ENCODE data around the gene SYNE1.

The SYNE1 gene

DNA sequence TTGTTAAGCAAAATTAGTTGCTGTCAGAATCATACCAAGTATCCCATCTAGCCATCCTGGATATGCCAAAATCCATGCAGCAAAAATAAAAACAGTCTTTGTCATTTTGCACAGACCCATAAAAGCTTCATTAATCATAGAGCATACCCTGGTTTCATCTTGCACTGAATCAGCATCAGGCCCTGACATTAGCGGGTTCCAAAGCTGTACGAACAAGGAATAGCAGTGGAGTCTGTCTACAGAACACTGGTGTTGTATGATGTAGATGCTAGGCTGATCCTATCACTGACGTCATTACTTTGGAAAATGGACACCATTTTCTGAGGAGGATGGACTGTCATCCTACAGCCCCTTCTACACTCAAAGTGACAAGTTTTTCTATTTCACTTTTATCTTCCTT lies 514.1 kb downstream of the SYNE1 start:
- no peak for DNase-seq

DNA sequence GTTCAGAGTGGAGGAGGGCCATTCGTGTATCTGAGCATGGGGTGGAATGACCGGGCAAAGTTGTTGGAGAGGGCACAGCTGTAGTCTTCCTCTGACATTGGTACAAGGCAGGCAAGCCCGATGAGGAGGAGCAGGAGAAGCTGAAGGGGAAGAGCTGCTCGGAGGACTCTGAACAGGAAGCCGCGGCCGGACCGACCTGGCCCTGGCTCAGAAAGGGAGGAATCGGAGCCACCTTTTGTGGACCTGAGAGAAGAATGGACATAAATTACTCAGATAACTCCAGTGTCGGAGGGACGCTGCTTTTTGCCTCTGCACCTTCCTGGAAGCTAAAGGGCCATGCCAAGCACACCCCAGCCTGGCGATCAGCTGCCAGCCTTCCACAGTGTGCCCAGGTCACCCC lies 514.7 kb downstream of the SYNE1 start:
- no peak for DNase-seq

DNA sequence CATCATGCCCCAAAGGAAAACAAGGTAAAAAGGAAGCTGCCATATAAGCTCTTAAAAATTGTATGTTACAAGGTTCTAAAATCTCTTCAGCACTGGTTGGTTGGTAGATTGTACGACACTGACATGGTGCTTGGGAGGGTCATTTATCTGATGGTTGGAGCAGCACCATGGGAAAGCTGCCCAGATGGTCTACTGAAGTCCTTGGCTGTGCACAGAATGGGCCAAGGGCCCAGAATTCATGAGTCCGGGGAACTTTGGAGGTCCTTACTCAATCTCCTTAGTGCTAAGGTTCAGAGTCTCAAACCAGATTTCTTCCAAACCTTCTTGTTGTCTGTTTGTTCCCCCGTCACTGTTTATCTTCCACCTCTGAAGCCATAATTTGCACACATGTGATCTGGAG lies 515.3 kb downstream of the SYNE1 start:
- DNase-seq, result no peak

DNA sequence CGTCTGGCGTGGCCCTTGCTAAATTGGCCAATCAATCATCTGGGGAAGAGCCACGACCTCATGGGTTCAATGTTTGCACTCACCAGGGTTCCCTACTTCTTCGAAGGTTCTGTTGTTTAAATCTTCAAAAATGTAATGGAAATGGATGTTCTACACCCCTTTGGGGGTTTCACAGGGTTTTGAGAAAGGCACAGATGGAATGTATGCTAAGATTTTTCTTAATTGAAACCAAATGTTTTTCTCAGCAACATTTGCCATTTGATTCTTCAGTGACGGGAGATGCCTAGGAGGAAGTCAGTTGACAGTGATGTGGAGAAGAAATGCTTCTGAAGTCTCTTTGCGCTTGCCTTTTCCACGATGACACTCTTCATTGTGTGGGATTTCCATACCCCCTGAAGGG lies 517.3 kb downstream of the SYNE1 start:
- no peak for DNase-seq

DNA sequence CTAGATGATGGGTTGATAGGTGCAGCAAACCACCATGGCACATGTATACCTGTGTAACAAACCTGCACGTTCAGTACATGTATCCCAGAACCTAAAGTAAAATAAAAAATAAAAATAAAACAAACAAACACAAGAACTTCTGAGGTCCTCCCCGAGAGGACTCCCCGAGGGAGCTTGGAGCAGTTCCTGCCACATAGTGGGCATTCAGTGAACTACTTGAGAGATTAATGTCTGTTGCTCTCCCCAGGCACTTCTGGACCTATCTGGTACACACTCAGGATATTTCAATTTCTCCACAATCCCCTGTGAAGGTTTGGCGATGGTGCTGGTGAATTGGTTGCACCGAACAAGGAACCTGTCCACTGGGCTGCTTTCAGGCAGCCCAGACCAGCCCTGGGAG lies 518.5 kb downstream of the SYNE1 start:
- no peak for DNase-seq

DNA sequence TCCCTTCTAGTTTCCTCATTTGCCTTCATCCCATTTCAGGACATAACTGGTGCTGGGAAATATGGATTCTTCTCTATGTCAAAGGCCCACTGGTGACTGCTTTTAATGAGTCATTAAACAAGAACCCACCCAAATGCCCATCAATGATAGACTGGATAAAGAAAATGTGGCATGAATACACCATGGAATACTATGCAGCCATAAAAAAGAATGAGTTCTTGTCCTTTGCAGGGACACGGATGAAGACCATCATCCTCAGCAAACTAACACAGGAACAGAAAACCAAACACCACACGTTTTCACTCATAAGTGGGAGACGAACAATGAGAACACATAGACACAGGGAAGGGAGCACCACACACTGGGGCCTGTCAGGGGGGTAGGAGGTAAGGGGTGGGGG lies 518.9 kb downstream of the SYNE1 start:
- DNase-seq, result no peak

DNA sequence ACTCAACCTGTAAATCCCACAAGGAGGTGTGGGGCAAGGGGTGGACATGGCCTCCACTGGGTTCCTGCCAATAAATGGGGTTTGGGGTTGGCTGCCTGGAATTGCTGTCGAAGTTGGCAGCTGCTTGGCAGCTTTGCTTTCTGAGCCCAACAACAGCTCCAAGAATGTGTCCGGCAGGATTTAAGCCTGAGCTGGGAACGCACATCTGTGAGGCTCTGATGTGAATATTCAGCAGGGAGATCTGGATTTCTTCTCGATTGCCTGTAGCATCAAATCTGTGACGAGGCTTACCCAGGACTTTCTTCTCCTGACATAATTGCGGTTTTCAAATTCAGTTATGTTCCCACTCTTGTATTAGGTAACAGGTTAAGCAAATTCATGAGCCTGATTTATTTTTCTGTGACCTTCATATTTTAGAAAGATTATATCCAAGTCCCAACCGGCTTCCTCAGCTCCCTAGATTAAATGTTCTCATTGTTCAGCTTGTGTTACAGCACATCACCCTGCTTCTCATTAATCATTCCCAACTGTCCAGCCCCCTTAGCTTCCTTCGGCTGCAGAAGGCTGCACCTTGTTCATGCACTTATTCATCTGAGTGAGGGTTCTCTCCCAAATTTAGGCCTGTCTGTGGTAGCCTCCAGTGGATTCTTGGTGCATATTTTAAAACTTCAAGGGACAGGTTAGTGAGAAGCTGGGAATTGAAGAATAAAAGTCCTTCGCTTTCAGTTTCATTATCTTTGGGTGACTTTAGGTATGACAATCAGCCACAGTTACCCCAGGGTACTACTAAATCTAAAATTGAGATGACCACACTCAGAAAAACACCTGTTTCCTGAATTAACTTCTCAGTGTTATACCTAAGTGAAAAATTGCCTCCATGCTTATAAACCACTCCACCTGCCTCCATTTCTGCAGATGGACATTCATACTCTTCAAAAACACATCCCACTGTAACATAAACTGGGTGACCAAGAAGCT lies 519.7 kb downstream of the SYNE1 start:
- no peak for DNase-seq

DNA sequence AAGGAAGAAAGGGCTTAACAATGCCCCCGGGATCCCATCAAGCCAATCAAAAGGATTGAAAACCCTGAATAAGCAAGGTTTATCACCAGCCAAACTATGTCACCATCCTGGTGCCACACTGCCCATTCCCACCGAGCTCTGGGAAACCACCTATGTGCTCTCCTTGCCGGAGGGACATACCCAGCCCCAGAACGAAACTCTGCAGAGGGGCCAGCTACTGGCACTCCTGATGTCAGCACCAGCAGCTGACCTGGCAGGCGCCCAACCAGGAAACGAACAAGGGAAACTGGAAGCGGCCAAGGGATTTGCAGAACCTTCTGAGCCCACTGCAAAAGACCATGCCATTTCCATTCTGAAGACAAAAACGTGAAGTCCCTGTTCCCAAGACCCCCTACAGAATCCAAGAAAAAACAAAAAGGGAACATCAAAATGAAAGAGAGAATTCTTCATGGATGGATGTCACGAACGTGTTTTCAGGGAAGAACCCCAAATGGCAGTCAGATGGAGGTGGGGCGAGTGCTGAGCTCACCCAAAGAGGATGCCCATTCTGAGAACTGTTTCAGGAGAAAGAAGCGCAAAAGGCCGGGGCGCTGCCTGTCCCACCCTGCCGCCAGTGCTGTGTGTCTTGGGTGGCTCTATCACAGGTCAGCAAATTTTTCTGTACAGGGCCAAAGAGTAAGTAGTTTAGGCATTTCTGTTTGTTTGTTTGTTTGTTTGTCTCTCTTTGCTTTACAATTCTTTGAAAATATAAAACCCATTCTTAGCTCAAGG lies 524.5 kb downstream of the SYNE1 start:
- no peak for DNase-seq

DNA sequence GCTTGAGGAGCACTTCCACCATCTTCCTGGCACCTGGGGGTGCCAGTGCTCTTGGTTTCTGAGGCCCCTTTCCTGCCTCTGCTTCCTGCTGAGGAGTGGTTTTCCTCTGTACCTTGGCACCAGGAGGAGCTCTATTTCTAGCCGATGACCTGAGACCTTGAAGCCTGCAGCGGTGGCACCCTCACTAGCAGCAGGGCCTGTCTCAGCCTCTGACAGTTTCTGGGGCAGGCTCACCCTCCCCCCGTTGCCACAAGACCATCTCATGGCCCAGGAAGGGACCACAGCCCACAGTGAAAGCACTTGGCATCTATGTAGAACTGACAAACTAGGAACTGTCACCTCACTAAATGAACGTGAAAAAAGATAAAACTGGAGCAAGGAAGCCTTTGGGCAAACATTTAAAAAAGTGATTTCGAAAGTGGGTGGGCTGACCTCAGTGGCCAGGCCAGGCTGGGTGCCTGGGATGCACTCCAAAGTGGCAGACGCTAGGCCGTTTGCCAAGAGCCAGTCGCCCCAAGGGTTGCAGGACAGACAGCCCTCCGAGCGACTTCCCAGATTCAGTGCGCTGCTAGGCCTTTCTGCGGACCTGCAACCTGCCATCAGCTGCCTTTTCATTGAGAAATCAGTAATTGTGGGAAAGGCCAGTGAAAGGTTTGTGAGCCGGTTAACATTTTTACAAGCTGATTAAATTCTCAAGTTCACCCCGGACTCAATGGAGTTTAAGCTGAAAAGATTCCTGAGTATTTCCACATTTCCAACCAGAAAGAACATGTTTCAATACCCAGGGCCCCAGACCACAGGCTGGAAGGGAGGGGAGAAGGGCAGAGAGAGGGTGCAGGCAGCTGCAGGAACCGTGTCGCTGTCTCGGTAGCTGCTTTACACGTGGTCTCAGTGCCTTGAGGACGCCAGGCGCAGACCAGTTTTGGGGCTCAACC lies 526.0 kb downstream of the SYNE1 start:
- no peak for DNase-seq

DNA sequence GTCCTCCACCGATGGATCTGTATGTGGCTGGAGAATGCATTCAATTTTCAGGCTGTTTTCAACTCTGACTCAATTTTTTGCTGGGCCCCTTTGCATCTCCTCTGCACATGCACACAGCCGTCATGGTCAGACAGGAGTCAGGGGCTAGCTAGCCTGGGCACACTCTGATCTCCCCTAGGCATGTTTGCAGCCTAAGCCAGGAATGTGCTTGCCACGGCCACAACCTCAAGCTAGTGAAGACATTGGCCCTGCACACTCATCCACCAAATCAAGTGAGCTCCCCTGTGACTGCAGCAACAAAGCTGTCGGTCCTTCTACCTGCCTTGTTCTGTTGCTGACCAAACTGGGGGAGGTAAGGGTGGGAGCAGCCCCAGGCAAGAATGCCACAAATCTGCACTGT lies 529.2 kb downstream of the SYNE1 start:
- no peak for DNase-seq

DNA sequence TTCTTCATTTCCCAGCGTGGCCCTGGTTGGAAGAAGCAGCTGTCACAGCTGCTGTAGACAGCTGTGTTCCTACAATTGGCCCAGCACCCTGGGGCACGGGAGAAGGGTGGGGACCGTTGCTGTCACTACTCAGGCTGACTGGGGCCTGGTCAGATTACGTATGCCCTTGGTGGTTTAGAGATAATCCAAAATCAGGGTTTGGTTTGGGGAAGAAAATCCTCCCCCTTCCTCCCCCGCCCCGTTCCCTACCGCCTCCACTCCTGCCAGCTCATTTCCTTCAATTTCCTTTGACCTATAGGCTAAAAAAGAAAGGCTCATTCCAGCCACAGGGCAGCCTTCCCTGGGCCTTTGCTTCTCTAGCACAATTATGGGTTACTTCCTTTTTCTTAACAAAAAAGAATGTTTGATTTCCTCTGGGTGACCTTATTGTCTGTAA lies 537.0 kb downstream of the SYNE1 start:
- DNase-seq, result no peak

DNA sequence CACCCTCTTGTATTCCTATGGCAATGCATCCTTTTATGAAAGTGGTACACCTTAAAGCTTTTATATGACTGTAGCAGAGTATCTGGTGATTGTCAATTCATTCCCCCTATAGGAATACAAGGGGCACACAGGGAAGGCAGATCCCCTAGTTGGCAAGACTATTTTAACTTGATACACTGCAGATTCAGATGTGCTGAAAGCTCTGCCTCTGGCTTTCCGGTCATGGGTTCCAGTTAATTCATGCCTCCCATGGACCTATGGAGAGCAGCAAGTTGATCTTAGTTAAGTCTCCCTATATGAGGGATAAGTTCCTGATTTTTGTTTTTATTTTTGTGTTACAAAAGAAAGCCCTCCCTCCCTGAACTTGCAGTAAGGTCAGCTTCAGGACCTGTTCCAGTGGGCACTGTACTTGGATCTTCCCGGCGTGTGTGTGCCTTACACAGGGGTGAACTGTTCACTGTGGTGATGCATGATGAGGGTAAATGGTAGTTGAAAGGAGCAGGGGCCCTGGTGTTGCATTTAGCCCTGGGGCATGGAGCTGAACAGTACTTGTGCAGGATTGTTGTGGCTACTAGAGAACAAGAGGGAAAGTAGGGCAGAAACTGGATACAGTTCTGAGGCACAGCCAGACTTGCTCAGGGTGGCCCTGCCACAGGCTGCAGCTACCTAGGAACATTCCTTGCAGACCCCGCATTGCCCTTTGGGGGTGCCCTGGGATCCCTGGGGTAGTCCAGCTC lies 537.5 kb downstream of the SYNE1 start:
- DNase-seq, result no peak

DNA sequence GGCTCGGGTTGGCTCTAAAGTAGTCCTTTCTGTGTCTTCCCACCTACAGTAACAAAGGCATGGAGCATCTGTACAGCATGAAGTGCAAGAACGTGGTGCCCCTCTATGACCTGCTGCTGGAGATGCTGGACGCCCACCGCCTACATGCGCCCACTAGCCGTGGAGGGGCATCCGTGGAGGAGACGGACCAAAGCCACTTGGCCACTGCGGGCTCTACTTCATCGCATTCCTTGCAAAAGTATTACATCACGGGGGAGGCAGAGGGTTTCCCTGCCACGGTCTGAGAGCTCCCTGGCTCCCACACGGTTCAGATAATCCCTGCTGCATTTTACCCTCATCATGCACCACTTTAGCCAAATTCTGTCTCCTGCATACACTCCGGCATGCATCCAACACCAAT lies 538.5 kb downstream of the SYNE1 start:
- no peak for DNase-seq

DNA sequence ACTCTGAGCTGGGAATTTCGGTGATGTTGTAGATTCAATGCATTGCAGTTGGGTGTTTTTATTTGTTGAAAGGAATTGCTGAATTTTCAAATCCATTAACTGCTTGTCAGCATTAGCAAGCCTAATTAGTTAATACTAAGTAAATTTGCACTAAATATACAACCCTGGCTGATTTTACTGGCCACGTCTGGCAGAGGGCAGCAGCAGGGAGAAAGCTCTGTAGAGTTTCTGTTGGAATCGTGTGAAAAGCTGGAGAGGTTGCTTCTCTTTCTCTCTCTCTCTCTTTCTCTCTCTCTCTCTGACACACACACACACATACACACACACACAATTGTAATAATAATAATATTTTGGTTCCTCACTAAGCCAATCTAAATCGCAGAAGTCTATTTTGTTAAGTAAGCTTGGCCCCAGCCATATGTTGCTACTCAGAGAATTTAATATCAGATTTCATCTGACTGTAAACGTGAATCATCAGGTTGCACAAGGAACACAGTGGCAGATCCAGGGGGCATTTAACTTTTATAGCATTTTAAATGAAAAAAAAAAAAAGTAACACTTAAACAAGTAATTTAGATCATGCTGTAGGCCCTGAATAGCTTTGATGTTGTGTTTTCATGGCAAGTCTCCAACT lies 540.2 kb downstream of the SYNE1 start:
- no peak for DNase-seq

DNA sequence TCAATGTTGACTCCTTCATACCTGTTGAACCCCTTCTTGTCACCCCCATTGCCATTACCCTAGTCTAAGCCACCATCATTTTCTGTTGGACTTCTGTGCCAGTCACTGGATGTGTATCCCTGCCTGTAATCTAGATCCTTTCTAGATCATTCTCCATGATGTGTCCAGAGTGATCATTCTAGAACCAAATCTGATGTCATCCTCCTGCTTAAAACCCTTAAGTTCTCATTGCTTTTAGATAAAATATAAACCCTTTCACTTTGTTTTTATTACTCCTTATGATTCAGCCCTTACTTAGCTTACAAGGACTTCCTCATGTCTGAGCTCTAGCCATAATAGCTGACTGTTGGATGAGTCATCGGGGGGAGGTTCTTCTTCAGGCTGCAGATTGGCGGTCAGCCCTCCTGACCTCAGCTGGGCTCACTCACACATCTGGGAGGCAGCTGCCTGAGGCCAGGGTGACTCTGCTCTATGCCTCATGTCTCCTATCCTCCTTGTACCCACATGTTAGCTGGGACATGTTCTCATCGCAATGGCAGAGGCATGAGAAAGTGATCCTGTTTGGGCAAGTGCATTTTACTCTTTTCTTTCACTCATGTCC lies 542.1 kb downstream of the SYNE1 start:
- DNase-seq, result no peak

DNA sequence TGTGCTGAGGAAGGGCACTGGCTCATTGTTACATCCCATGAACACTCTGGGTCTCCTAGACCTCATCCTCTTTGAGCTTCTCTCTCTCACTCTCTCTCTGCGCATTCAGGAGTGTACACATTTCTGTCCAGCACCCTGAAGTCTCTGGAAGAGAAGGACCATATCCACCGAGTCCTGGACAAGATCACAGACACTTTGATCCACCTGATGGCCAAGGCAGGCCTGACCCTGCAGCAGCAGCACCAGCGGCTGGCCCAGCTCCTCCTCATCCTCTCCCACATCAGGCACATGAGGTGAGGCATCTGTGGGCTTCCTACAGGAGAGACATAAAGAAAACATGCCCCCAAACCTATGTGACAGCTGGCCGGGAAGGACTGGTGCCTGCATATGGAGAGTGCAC lies 542.9 kb downstream of the SYNE1 start:
- DNase-seq, result no peak

DNA sequence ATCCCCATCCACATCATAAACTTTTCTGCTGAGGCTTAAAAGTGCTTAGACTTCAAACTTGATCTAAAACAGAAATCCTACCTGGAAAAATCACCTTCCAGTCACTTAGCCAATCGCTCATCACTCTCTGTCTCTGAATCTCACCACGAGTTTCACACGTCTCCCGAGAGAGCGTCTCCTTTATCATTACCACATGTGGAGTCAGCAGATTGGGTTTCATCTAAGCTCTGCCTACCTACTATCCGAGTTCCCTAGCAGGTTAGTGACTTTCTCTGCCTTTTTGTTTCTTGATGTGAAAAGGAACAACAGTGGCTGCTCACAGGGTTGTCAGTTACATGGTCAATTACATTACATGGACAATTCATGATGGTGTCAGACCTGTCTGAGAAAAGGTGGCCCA lies 543.5 kb downstream of the SYNE1 start:
- DNase-seq, result no peak

DNA sequence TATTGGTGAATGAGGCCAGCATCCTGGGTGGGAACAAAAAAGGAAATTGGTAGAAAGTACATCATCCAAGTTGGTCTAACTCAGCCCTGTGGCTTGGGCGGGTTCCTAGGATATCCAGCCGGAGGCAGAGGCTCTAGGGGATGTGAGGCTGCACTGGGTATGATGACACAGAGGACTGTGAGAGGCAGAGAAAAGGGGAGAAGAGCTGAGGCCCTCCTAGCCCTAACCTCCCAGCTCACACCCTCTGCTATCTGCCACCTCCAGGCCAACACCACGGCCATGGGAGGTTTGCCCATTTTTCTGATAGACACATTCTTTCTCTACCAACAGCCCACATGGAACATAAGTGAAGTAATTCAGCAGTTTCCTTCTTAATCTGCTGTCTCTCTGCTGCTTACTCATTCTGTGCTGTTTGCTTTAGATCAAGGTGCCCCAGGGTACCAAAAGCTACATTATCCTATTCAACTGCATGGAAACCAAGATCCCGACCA lies 545.3 kb downstream of the SYNE1 start:
- no peak for DNase-seq

DNA sequence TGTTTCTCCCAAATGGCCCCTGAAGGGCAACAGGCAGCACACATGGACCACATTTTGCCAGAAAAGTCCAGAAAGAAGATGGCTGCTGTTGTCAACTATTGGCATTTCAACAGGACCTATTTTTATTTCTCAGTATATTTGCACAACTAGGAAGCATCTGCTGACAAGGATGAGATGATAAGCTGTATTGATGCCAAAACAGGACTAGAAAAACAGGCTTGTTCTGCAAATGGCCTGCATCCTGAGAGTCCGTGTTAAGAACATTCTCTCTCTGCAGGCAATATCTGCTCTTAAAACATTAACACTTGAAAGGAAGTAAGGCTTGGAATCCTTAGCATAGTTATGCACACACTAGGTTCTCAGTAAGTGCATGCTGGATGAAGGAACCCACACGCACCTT lies 546.0 kb downstream of the SYNE1 start:
- no peak for DNase-seq

DNA sequence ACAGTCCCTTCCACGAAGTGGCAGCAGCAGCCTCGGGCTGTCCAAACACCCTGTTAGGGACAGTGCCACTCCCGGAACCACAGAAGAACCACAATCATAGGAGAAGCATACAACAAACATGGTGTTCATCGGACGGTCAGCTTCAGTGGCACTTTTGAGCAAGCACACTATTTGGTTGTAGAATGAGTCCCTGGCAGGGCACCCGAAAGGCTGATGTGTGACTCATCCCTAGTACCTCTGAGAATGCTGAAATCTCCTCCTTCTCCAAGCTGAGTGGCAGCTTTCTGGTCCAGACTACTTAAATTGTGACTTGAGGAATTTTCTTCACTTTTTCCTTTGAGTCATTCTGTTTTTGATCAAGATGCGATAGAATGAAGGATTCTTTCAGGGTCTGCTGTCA lies 547.2 kb downstream of the SYNE1 start:
- DNase-seq, result no peak

DNA sequence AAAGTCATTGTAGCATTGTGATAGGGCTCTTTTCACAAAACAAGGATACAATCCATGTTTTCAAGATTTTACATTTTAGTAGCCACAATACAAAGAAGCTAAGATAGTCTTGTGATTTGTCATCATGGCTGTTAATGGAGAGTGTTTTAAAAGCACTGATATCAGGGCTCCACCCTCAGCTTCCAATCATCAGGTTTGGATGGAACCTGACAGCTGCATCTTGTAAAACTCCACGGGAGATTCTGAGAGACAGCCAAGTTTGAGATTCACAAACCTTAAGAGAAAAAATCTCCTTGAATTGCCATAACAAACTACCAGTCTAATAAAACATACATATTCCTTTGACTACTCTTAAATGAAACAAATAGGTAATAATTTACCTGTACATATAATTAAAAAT lies 549.5 kb downstream of the SYNE1 start:
- DNase-seq, result no peak

Data from NCI-H1436 (cell line).